PFSK-1 (cell line): Measurements from ENCODE around the gene APOL3.

Experiments used
- FOXP2 ChIP-seq: optimal IDR thresholded peaks from 2 replicates; pipeline ENCODE3; 2011; ENCODE audit warnings: borderline replicate concordance, control low read depth, inconsistent platforms; ENCODE audit not compliant: insufficient read depth; ENCODE audit errors: extremely low read length, extremely low read depth
- POLR2AphosphoS5 ChIP-seq: IDR thresholded peaks from 2 replicates; pipeline ENCODE4 v1.6.1; 2012; ENCODE audit warnings: low read depth, mild to moderate bottlenecking, control low read depth, low read length, moderate library complexity
- SIN3A ChIP-seq: IDR thresholded peaks from 2 replicates; pipeline ENCODE4 v1.6.1; 2012; ENCODE audit warnings: mild to moderate bottlenecking, low read length, moderate library complexity, borderline replicate concordance; ENCODE audit not compliant: insufficient read depth
- TAF1 ChIP-seq: IDR thresholded peaks from 2 replicates; pipeline ENCODE4 v1.6.1; 2012; ENCODE audit warnings: low read length, control low read depth, borderline replicate concordance; ENCODE audit not compliant: insufficient read depth
- TF ChIP-seq, protein P1 (sequence below), 2 experiments: IDR thresholded peaks; 2 replicates each; pipeline versions ENCODE4 v1.6.1 to v1.8.0; 2011 to 2012; ENCODE audit warnings: low read depth in 2 of 2, low read length in 2 of 2, control low read depth in 1 of 2, inconsistent platforms in 1 of 2, mild to moderate bottlenecking in 1 of 2, moderate library complexity in 1 of 2; ENCODE audit not compliant: insufficient read depth in 1 of 2

The APOL3 gene

GRCh38 chr22:36106910-36107309 lies 53.6 kb downstream of the APOL3 start:
- TF ChIP-seq, protein P1, sequence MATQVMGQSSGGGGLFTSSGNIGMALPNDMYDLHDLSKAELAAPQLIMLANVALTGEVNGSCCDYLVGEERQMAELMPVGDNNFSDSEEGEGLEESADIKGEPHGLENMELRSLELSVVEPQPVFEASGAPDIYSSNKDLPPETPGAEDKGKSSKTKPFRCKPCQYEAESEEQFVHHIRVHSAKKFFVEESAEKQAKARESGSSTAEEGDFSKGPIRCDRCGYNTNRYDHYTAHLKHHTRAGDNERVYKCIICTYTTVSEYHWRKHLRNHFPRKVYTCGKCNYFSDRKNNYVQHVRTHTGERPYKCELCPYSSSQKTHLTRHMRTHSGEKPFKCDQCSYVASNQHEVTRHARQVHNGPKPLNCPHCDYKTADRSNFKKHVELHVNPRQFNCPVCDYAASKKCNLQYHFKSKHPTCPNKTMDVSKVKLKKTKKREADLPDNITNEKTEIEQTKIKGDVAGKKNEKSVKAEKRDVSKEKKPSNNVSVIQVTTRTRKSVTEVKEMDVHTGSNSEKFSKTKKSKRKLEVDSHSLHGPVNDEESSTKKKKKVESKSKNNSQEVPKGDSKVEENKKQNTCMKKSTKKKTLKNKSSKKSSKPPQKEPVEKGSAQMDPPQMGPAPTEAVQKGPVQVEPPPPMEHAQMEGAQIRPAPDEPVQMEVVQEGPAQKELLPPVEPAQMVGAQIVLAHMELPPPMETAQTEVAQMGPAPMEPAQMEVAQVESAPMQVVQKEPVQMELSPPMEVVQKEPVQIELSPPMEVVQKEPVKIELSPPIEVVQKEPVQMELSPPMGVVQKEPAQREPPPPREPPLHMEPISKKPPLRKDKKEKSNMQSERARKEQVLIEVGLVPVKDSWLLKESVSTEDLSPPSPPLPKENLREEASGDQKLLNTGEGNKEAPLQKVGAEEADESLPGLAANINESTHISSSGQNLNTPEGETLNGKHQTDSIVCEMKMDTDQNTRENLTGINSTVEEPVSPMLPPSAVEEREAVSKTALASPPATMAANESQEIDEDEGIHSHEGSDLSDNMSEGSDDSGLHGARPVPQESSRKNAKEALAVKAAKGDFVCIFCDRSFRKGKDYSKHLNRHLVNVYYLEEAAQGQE (IDR thresholded peaks at IDR 0.05; ENCODE audit: insufficient read depth in 1 of 2, low read depth in 2 of 2, low read length in 2 of 2): no peak
- TF ChIP-seq POLR2AphosphoS5 (no peak), FOXP2 (no peak), TAF1 (no peak)

DNA sequence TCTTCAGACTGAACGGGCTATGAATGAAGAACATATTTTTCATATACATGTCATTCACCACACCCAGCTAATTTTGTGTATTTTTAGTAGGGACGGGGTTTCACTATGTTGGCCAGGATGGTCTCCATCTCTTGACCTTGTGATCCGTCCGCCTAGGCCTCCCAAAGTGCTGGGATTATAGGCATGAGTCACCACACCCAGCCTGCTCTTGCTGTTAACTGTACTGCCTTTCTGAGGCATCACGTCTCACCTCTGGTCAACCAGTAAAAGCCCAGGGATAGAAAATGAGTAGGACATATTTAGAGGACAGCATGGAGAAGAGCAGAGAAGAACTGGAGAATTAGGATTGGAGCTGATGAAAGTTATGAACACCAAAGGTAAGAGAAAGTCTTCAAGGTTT lies 55.6 kb downstream of the APOL3 start:
- TF ChIP-seq POLR2AphosphoS5 (no peak), SIN3A (no peak), FOXP2 (no peak), TAF1 (no peak)
- TF ChIP-seq, protein P1 (IDR thresholded peaks at IDR 0.05; ENCODE audit: insufficient read depth in 1 of 2, low read depth in 2 of 2, low read length in 2 of 2): no peak

- TF ChIP-seq SIN3A: no peak
- TF ChIP-seq TAF1: no peak
- TF ChIP-seq FOXP2: no peak
- no peak for TF ChIP-seq POLR2AphosphoS5
- TF ChIP-seq, protein P1 (IDR thresholded peaks at IDR 0.05; ENCODE audit: insufficient read depth in 1 of 2, low read depth in 2 of 2, low read length in 2 of 2): no peak
Measured at GRCh38 chr22:36104435-36104834, 56.1 kb downstream of the APOL3 start.

GRCh38 chr22:36103891-36104290 lies 56.7 kb downstream of the APOL3 start:
- TF ChIP-seq POLR2AphosphoS5: no peak
- no peak for TF ChIP-seq FOXP2
- TF ChIP-seq TAF1: no peak

- TF ChIP-seq, protein P1 (IDR thresholded peaks at IDR 0.05; ENCODE audit: insufficient read depth in 1 of 2, low read depth in 2 of 2, low read length in 2 of 2): no peak
- no peak for TF ChIP-seq TAF1
- TF ChIP-seq FOXP2: no peak
- TF ChIP-seq SIN3A: no peak
- TF ChIP-seq POLR2AphosphoS5: no peak
Measured at GRCh38 chr22:36102995-36103394, 57.6 kb downstream of the APOL3 start.
